ENCODE results near the gene IFT88.

IFT88 gene

GRCh38 chr13:20573636-20574035 lies 6.7 kb downstream of the IFT88 start:
- no peak for TF ChIP-seq ZNF692 (tag by site-specific recombination; IDR thresholded peaks at IDR 0.05)
- TF ChIP-seq ZNF792 (tag by site-specific recombination; IDR thresholded peaks at IDR 0.05), result no peak
- no peak for TF ChIP-seq ZNF670 (tag by site-specific recombination; IDR thresholded peaks at IDR 0.05; ENCODE audit: low read depth)
- no peak for TF ChIP-seq ZNF140 (tag by site-specific recombination; IDR thresholded peaks at IDR 0.05)
- TF ChIP-seq ZBTB44 (tag by site-specific recombination; IDR thresholded peaks at IDR 0.05), result no peak
- TF ChIP-seq YY1 (tag by site-specific recombination; IDR thresholded peaks at IDR 0.05), result no peak
- TF ChIP-seq GFI1B (tag by site-specific recombination; IDR thresholded peaks at IDR 0.05), result no peak
- TF ChIP-seq ZNF274 (IDR thresholded peaks at IDR 0.05; ENCODE audit: low read length), result no peak
- no peak for TF ChIP-seq ZNF274 (tag by site-specific recombination; IDR thresholded peaks at IDR 0.05; ENCODE audit: borderline replicate concordance)
- no peak for TF ChIP-seq ZNF433 (tag by site-specific recombination; IDR thresholded peaks at IDR 0.05; ENCODE audit: low read depth)
- TF ChIP-seq ZNF510 (tag by site-specific recombination; IDR thresholded peaks at IDR 0.05; ENCODE audit: insufficient replicate concordance), result no peak
- no peak overlapping the region for H3K27ac ChIP-seq (ENCODE audit: extremely low read depth, low read depth, low read length)
- CTCF ChIA-PET, result no interaction called here
- H3K9me3 ChIP-seq (ENCODE audit: control insufficient read depth, insufficient read depth, low read depth, low read length), result no peaks in the 10 kb centered on the region
- H3K4me3 ChIP-seq (ENCODE audit: low read depth, low read length), result no peak overlapping the region
- POLR2A ChIA-PET, result no interaction called here
- peaks cover 0 to 17% of the 10 kb centered on the region in 2 experiments; a peak in 1 of 3 replicates for H3K36me3 ChIP-seq (ENCODE audit: control insufficient read depth in 2 of 2, insufficient read depth in 1 of 2, low read length in 2 of 2)
- no peaks in the 10 kb centered on the region for H3K4me1 ChIP-seq (ENCODE audit: control insufficient read depth, insufficient read depth, low read length)

GRCh38 chr13:20579191-20579590 lies 12.2 kb downstream of the IFT88 start:
- H3K4me1 ChIP-seq (ENCODE audit: control insufficient read depth, insufficient read depth, low read length), result no peaks in the 10 kb centered on the region
- ChIA-PET CTCF (no interaction called here), POLR2A (no interaction called here)
- no peak overlapping the region for H3K27ac ChIP-seq (ENCODE audit: extremely low read depth, low read depth, low read length)
- no peak for TF ChIP-seq PRDM10 (tag by site-specific recombination; IDR thresholded peaks at IDR 0.05)
- no peak for TF ChIP-seq OVOL3 (tag by site-specific recombination; IDR thresholded peaks at IDR 0.05)
- no peak for TF ChIP-seq ZNF140 (tag by site-specific recombination; IDR thresholded peaks at IDR 0.05)
- TF ChIP-seq ZNF473 (tag by site-specific recombination; IDR thresholded peaks at IDR 0.05), result no peak
- no peak for TF ChIP-seq ZNF23 (tag by site-specific recombination; IDR thresholded peaks at IDR 0.05; ENCODE audit: borderline replicate concordance)
- no peak for TF ChIP-seq ZNF48 (tag by site-specific recombination; IDR thresholded peaks at IDR 0.05)
- no peak for TF ChIP-seq ZBTB6 (tag by site-specific recombination; IDR thresholded peaks at IDR 0.05)
- TF ChIP-seq ZNF768 (tag by site-specific recombination; IDR thresholded peaks at IDR 0.05), result no peak
- TF ChIP-seq ZNF677 (tag by site-specific recombination; IDR thresholded peaks at IDR 0.05), result no peak
- TF ChIP-seq ZEB2 (tag by site-specific recombination; IDR thresholded peaks at IDR 0.05), result no peak
- TF ChIP-seq ZNF404 (tag by site-specific recombination; IDR thresholded peaks at IDR 0.05), result no peak
- no peaks in the 10 kb centered on the region for H3K9me3 ChIP-seq (ENCODE audit: control insufficient read depth, insufficient read depth, low read depth, low read length)
- no peak overlapping the region for H3K4me3 ChIP-seq (ENCODE audit: low read depth, low read length)
- peaks cover 0 to 52% of the 10 kb centered on the region in 2 experiments; a peak in 2 of 3 replicates for H3K36me3 ChIP-seq (ENCODE audit: control insufficient read depth in 2 of 2, insufficient read depth in 1 of 2, low read length in 2 of 2)
